ENCODE data around the gene CLCN4. TPM values are rescaled to one million over a fixed set of nuclear protein-coding genes. Genes with fewer than 3 reads are reported as not detected.

Gene CLCN4
- total RNA-seq, 1 experiment from 2014 or later = 3.1 TPM

GRCh38 chrX:10244915-10245622 lies 88.3 kb downstream of the CLCN4 start:
- POLR2A ChIA-PET (ENCODE audit: unreplicated experiment) = no interaction called here
- Histone ChIP-seq H3K4me3 (no peak overlapping the region), H3K4me1 (replicated peaks; ENCODE audit: insufficient read depth) (no peaks in the 10 kb centered on the region), H2AFZ (no peak overlapping the region), H3K79me2 (ENCODE audit: low read depth) (no peaks in the 10 kb centered on the region), H3K9me3 (ENCODE audit: insufficient read depth, low read depth) (no peaks in the 10 kb centered on the region), H3K27me3 (ENCODE audit: insufficient read depth, low read depth) (no peaks in the 10 kb centered on the region), H4K20me1 (ENCODE audit: insufficient read depth) (no peaks in the 10 kb centered on the region), H3K27ac (no peak overlapping the region), H3K4me2 (no peak overlapping the region), H3K36me3 (ENCODE audit: low read depth) (no peaks in the 10 kb centered on the region), H3K9me2 (ENCODE audit: insufficient read depth) (no peaks in the 10 kb centered on the region), H3F3A (ENCODE audit: insufficient read depth, low read depth) (no peaks in the 10 kb centered on the region)
- no peak for TF ChIP-seq CTCF (conservative IDR thresholded peaks at IDR 0.05)
- TF ChIP-seq EZH2 (IDR thresholded peaks at IDR 0.05; ENCODE audit: low read depth) = no peak
- CTCF ChIA-PET = no interaction called here
- BruUV-seq (replicated peaks) = no TSS peak
- no peak for DNase-seq
- intact Hi-C loops (cut with micrococcal nuclease; ENCODE audit: unreplicated experiment) = no loop called here

- H3K27ac ChIP-seq = no peak overlapping the region
- ChIA-PET POLR2A (ENCODE audit: unreplicated experiment) (no interaction called here), CTCF (no interaction called here)
- no peaks in the 10 kb centered on the region for H3K9me2 ChIP-seq (ENCODE audit: insufficient read depth)
- no peaks in the 10 kb centered on the region for H3K9me3 ChIP-seq (ENCODE audit: insufficient read depth, low read depth)
- BruUV-seq (replicated peaks) = no TSS peak
- no peaks in the 10 kb centered on the region for H3K4me1 ChIP-seq (replicated peaks; ENCODE audit: insufficient read depth)
- no peak for DNase-seq
- H3K4me2 ChIP-seq = no peak overlapping the region
- H2AFZ ChIP-seq = no peak overlapping the region
- TF ChIP-seq CTCF (conservative IDR thresholded peaks at IDR 0.05) (no peak), EZH2 (IDR thresholded peaks at IDR 0.05; ENCODE audit: low read depth) (no peak)
- H3K4me3 ChIP-seq = no peak overlapping the region
- no peaks in the 10 kb centered on the region for H3K27me3 ChIP-seq (ENCODE audit: insufficient read depth, low read depth)
- intact Hi-C loops (cut with micrococcal nuclease; ENCODE audit: unreplicated experiment) = no loop called here
- H3K36me3 ChIP-seq (ENCODE audit: low read depth) = no peaks in the 10 kb centered on the region
- H4K20me1 ChIP-seq (ENCODE audit: insufficient read depth) = no peaks in the 10 kb centered on the region
- H3K79me2 ChIP-seq (ENCODE audit: low read depth) = no peaks in the 10 kb centered on the region
- H3F3A ChIP-seq (ENCODE audit: insufficient read depth, low read depth) = no peaks in the 10 kb centered on the region
Measured at GRCh38 chrX:10245886-10246285, 89.1 kb downstream of the CLCN4 start.

- H3K27ac ChIP-seq = no peak overlapping the region
- H4K20me1 ChIP-seq (ENCODE audit: insufficient read depth) = no peaks in the 10 kb centered on the region
- ChIA-PET POLR2A (ENCODE audit: unreplicated experiment) (no interaction called here), CTCF (no interaction called here)
- no peak overlapping the region for H3K4me2 ChIP-seq
- H3K27me3 ChIP-seq (ENCODE audit: insufficient read depth, low read depth) = no peaks in the 10 kb centered on the region
- DNase-seq = no peak
- no peaks in the 10 kb centered on the region for H3K4me1 ChIP-seq (replicated peaks; ENCODE audit: insufficient read depth)
- TF ChIP-seq CTCF (conservative IDR thresholded peaks at IDR 0.05) (no peak), EZH2 (IDR thresholded peaks at IDR 0.05; ENCODE audit: low read depth) (no peak)
- H2AFZ ChIP-seq = no peak overlapping the region
- H3K9me2 ChIP-seq (ENCODE audit: insufficient read depth) = no peaks in the 10 kb centered on the region
- H3K79me2 ChIP-seq (ENCODE audit: low read depth) = no peaks in the 10 kb centered on the region
- H3K36me3 ChIP-seq (ENCODE audit: low read depth) = no peaks in the 10 kb centered on the region
- no peak overlapping the region for H3K4me3 ChIP-seq
- BruUV-seq (replicated peaks) = no TSS peak
- no peaks in the 10 kb centered on the region for H3F3A ChIP-seq (ENCODE audit: insufficient read depth, low read depth)
- H3K9me3 ChIP-seq (ENCODE audit: insufficient read depth, low read depth) = no peaks in the 10 kb centered on the region
- intact Hi-C loops (cut with micrococcal nuclease; ENCODE audit: unreplicated experiment) = no loop called here
Measured at GRCh38 chrX:10246297-10246696, 89.5 kb downstream of the CLCN4 start.
